IMR-90 (cell line): ENCODE measurements around the gene ZC2HC1B. TPM values are rescaled to one million over a fixed set of nuclear protein-coding genes. Genes with fewer than 3 reads are reported as not detected.

ENCODE experiments used
- ATAC-seq: fragments of 200-7000 bp; cut with Tn5 transposase; 2 replicates; pipeline ENCODE4 v1.9.1; 2020; ENCODE audit warnings: low read depth, mild to moderate bottlenecking, moderate library complexity
- BruUV-seq: library from RNA; stranded (reverse); fragments of 400-500 nt; replicated peaks from 2 replicates; lab custom pipeline; 2021; lab: Mats Ljungman, UMichigan
- CTCF ChIA-PET: fragments of 300-600 bp; formaldehyde crosslinking; extraction: SDS; loops from one replicate; lab custom pipeline; 2021; ENCODE audit warnings: antibody characterized with exemption; lab: Yijun Ruan, JAX
- POLR2A ChIA-PET: fragments of 300-600 bp; sonication (Branson Sonifier 250); formaldehyde crosslinking; loops from one replicate; lab custom pipeline; 2022; ENCODE audit warnings: antibody characterized with exemption; ENCODE audit not compliant: unreplicated experiment; lab: Charles Lee
- DNase-seq: peaks from one replicate; pipeline ENCODE4 v3.0.0; 2013
- H2AFZ ChIP-seq: replicated peaks from 2 replicates; pipeline ENCODE3; 2013; ENCODE audit warnings: low read length, mild to moderate bottlenecking; ENCODE audit not compliant: poor library complexity
- H2AK5ac ChIP-seq: 2 replicates; pipeline ENCODE4 v1.6.1; 2013; ENCODE audit warnings: low read depth, low read length, inconsistent platforms
- H2AK9ac ChIP-seq: replicated peaks from 2 replicates; pipeline ENCODE3; 2013; ENCODE audit warnings: mild to moderate bottlenecking, low read depth, low read length, moderate library complexity; ENCODE audit not compliant: poor library complexity
- H2BK120ac ChIP-seq: 2 replicates; pipeline ENCODE4 v1.6.1; 2013; ENCODE audit warnings: low read depth, low read length, inconsistent platforms
- H2BK15ac ChIP-seq: 3 replicates; pipeline ENCODE4 v1.6.1; 2013; ENCODE audit warnings: low read depth, low read length, inconsistent platforms
- H2BK20ac ChIP-seq: 2 replicates; pipeline ENCODE4 v1.6.1; 2013; ENCODE audit warnings: low read depth, mild to moderate bottlenecking, inconsistent platforms, low read length, moderate library complexity
- H2BK5ac ChIP-seq: 2 replicates; pipeline ENCODE4 v1.6.1; 2013; ENCODE audit warnings: mild to moderate bottlenecking, low read depth, low read length, inconsistent platforms; ENCODE audit not compliant: poor library complexity, severe bottlenecking
- H3K14ac ChIP-seq: replicated peaks from 2 replicates; pipeline ENCODE4 v1.6.1; 2013; ENCODE audit warnings: low read depth, low read length, inconsistent platforms
- H3K18ac ChIP-seq: 2 replicates; pipeline ENCODE4 v1.6.1; 2013; ENCODE audit warnings: low read depth, low read length, control low read depth
- H3K23ac ChIP-seq: 2 replicates; pipeline ENCODE4 v1.6.1; 2013; ENCODE audit warnings: low read depth, low read length, inconsistent platforms
- H3K27ac ChIP-seq: 2 replicates; pipeline ENCODE4 v1.5.1; 2013; ENCODE audit warnings: mild to moderate bottlenecking, control low read depth, low read length; ENCODE audit not compliant: insufficient read depth
- H3K27me3 ChIP-seq: 2 replicates; pipeline ENCODE4 v1.6.1; 2013; ENCODE audit warnings: low read length; ENCODE audit not compliant: control insufficient read depth, insufficient read depth
- H3K36me3 ChIP-seq: 2 replicates; pipeline ENCODE4 v1.6.1; 2013; ENCODE audit warnings: low read length, mixed read lengths; ENCODE audit not compliant: control insufficient read depth, insufficient read depth
- H3K4ac ChIP-seq: 2 replicates; pipeline ENCODE4 v1.6.1; 2013; ENCODE audit warnings: low read depth, low read length, inconsistent platforms
- H3K4me1 ChIP-seq: 2 replicates; pipeline ENCODE4 v1.6.1; 2013; ENCODE audit warnings: low read length, mixed read lengths; ENCODE audit not compliant: control insufficient read depth, insufficient read depth
- H3K4me2 ChIP-seq: 2 replicates; pipeline ENCODE4 v1.6.1; 2013; ENCODE audit warnings: low read depth, mild to moderate bottlenecking, control low read depth, low read length, moderate library complexity
- H3K4me3 ChIP-seq: 2 replicates; pipeline ENCODE4 v1.5.1; 2013; ENCODE audit warnings: low read depth, mild to moderate bottlenecking, control low read depth, low read length, moderate library complexity; ENCODE audit not compliant: insufficient read depth
- H3K56ac ChIP-seq: 2 replicates; pipeline ENCODE4 v1.6.1; 2013; ENCODE audit warnings: low read length, inconsistent platforms; ENCODE audit not compliant: insufficient read depth; ENCODE audit errors: extremely low read depth
- H3K79me1 ChIP-seq, 2 experiments: 2 replicates each; pipeline ENCODE4 v1.6.1; 2013; ENCODE audit warnings: low read length in 2 of 2, inconsistent platforms in 1 of 2, low read depth in 1 of 2
- H3K9ac ChIP-seq: 2 replicates; pipeline ENCODE4 v1.6.1; 2013; ENCODE audit warnings: low read depth, low read length, control low read depth
- H3K9me1 ChIP-seq: 2 replicates; pipeline ENCODE4 v1.6.1; 2013; ENCODE audit warnings: low read length, inconsistent platforms; ENCODE audit not compliant: insufficient read depth
- H3K9me3 ChIP-seq: 2 replicates; pipeline ENCODE4 v1.6.1; 2013; ENCODE audit warnings: low read length; ENCODE audit not compliant: control insufficient read depth, insufficient read depth
- H4K20me1 ChIP-seq: 2 replicates; pipeline ENCODE4 v1.6.1; 2013; ENCODE audit warnings: low read length, inconsistent platforms; ENCODE audit not compliant: insufficient read depth
- H4K5ac ChIP-seq: 2 replicates; pipeline ENCODE4 v1.6.1; 2013; ENCODE audit warnings: mild to moderate bottlenecking, low read depth, low read length, control low read depth
- H4K8ac ChIP-seq, 2 experiments: 2 replicates each; pipeline ENCODE4 v1.6.1; 2013; ENCODE audit warnings: low read depth in 2 of 2, low read length in 2 of 2, control low read depth in 1 of 2, inconsistent platforms in 1 of 2
- H4K91ac ChIP-seq: 2 replicates; pipeline ENCODE4 v1.6.1; 2013; ENCODE audit warnings: low read depth, low read length, inconsistent platforms; ENCODE audit not compliant: insufficient read depth
- MAFK ChIP-seq: IDR thresholded peaks from 2 replicates; pipeline ENCODE4 v1.6.1; 2012; ENCODE audit warnings: low read depth, low read length, improper control_type of control experiment
- RCOR1 ChIP-seq: IDR thresholded peaks from 2 replicates; pipeline ENCODE4 v1.6.1; 2012; ENCODE audit warnings: mild to moderate bottlenecking, low read length, improper control_type of control experiment; ENCODE audit not compliant: insufficient replicate concordance
- RFX5 ChIP-seq: IDR thresholded peaks from 2 replicates; pipeline ENCODE4 v1.8.0; 2012; ENCODE audit warnings: low read depth, mild to moderate bottlenecking, low read length, moderate library complexity
- WGBS, 2 experiments: methylation state at CpG; one replicate each; pipeline versions ENCODE4 v1.1.5 to v1.1.7; 2013; ENCODE audit warnings: missing lambda C conversion rate in 2 of 2; ENCODE audit not compliant: insufficient read length in 1 of 2; ENCODE audit errors: extremely low coverage in 2 of 2; 5-methylcytosine and 5-hydroxymethylcytosine counted together
- dilution Hi-C: fragments of 300-500 bp; cut with HindIII; formaldehyde crosslinking; loops from one replicate; pipeline ENCODE4 v1.14.3; 2018; ENCODE audit warnings: low sequenced_read_pairs; ENCODE audit not compliant: unreplicated experiment
- in situ Hi-C: fragments of 300-500 bp; cut with MboI; formaldehyde crosslinking; loops from 3 replicates; pipeline ENCODE4 v1.14.3; 2019; ENCODE audit warnings: low sequenced_read_pairs, inconsistent platforms, mixed read lengths
- intact Hi-C: fragments of 100-400 bp; cut with micrococcal nuclease; formaldehyde crosslinking; loops from 2 replicates; pipeline ENCODE4 v1.10.0; 2022
- polyA plus RNA-seq, 3 experiments: library from polyadenylated mRNA; depleted of rRNA; stranded (reverse); fragments of >200 nt; gene quantifications; 2 replicates each; pipeline ENCODE4 v1.2.3, GENCODE V29; 2012; ENCODE audit warnings: low replicate concordance in 1 of 3
- total RNA-seq: library from RNA; depleted of rRNA; stranded (reverse); fragments of >200 nt; gene quantifications from 2 replicates; pipeline ENCODE4 v1.2.3, GENCODE V29; 2012
- TF ChIP-seq, protein P1 (sequence below): fragments of 150-350 bp; IDR thresholded peaks from 2 replicates; pipeline ENCODE4 v1.6.1; 2017; ENCODE audit warnings: mild to moderate bottlenecking, antibody characterized with exemption, low read length, low read depth

ZC2HC1B gene
- total and polyA plus RNA-seq, 2 of the 4 experiments (the other 2 are of a cell fraction) = not detected

DNA sequence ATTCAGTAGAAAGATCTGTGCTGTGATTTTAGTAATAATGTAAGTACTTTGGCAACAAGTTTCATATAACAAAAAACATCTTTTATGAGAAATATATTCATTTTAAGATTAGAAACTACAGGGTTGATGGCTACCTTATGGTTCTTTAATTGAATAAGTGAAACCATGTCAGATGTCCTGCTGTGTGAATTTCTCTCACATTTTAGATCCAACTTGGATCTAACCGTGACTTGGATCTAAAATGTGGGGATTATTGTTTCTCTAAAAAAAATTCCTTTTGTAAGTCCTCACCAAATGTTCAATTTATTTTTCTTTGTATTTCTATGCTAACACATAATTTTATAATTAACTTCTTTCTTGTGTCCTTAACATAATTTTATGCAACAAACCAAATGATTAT lies 30.4 kb downstream of the ZC2HC1B start:
- no CpG with 5 or more reads among the region's 1 CpG for WGBS, 2 experiments
- TF ChIP-seq RFX5 = no peak
- TF ChIP-seq MAFK = no peak
- TF ChIP-seq, protein P1, sequence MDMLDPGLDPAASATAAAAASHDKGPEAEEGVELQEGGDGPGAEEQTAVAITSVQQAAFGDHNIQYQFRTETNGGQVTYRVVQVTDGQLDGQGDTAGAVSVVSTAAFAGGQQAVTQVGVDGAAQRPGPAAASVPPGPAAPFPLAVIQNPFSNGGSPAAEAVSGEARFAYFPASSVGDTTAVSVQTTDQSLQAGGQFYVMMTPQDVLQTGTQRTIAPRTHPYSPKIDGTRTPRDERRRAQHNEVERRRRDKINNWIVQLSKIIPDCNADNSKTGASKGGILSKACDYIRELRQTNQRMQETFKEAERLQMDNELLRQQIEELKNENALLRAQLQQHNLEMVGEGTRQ = no peak
- no peak for TF ChIP-seq RCOR1
- no peak for ATAC-seq
- DNase-seq = no peak
- no peak overlapping the region for H3K9ac ChIP-seq
- H2BK15ac ChIP-seq = no peak overlapping the region
- H3K56ac ChIP-seq = no peak overlapping the region
- no peak overlapping the region for H4K91ac ChIP-seq
- H3K18ac ChIP-seq = no peak overlapping the region
- H4K5ac ChIP-seq = no peak overlapping the region
- H2AFZ ChIP-seq = no peak overlapping the region
- no peaks in the 10 kb centered on the region for H3K79me1 ChIP-seq
- ChIA-PET CTCF (no interaction called here), POLR2A (no interaction called here)
- H2AK9ac ChIP-seq = no peak overlapping the region
- no TSS peak for BruUV-seq
- no peak overlapping the region for H3K27ac ChIP-seq
- H2BK20ac ChIP-seq = no peak overlapping the region
- no peak overlapping the region for H3K4me3 ChIP-seq
- no peaks in the 10 kb centered on the region for H3K27me3 ChIP-seq
- intact Hi-C loops = no loop called here
- no peaks in the 10 kb centered on the region for H3K9me1 ChIP-seq
- dilution Hi-C loops = no loop called here
- H3K36me3 ChIP-seq = no peaks in the 10 kb centered on the region
- H3K9me3 ChIP-seq = no peaks in the 10 kb centered on the region
- no peak overlapping the region for H2BK5ac ChIP-seq
- no peak overlapping the region for H3K4ac ChIP-seq
- no peak overlapping the region for H2BK120ac ChIP-seq
- H3K14ac ChIP-seq = no peak overlapping the region
- H3K23ac ChIP-seq = no peak overlapping the region
- no peaks in the 10 kb centered on the region for H3K4me1 ChIP-seq
- no peak overlapping the region for H2AK5ac ChIP-seq
- no peak overlapping the region for H3K4me2 ChIP-seq
- no peak overlapping the region for H4K8ac ChIP-seq
- H4K20me1 ChIP-seq = no peaks in the 10 kb centered on the region
- in situ Hi-C loops = no loop called here
